ENCODE results near the gene FRMD4A. TPM values are rescaled to one million over a fixed set of nuclear protein-coding genes. Genes with fewer than 3 reads are reported as not detected.

FRMD4A gene
- total RNA-seq, 1 experiment from 2014 or later = 19.6 TPM

GRCh38 chr10:13977861-13978532, 352.7 kb downstream of the FRMD4A start:
- no peaks in the 10 kb centered on the region for H3K9me3 ChIP-seq (ENCODE audit: control insufficient read depth, low read depth, low read length)
- WGBS (ENCODE audit: extremely low coverage, insufficient read length, low lambda C conversion rate) = no CpG with 5 or more reads among the region's 3 CpGs
- H2BK20ac ChIP-seq (ENCODE audit: low read depth, low read length, poor library complexity, severe bottlenecking) = no peak overlapping the region
- no peak overlapping the region for H2BK12ac ChIP-seq (ENCODE audit: insufficient read length, low read depth, low read length)
- no peaks in the 10 kb centered on the region for H3K36me3 Mint-ChIP-seq (ENCODE audit: insufficient read depth in 1 of 3, low read depth in 3 of 3)
- H3K4me1 ChIP-seq (ENCODE audit: insufficient read depth, low read length) = no peaks in the 10 kb centered on the region; the same call in 1 of the 2 replicates
- H2AK5ac ChIP-seq (ENCODE audit: insufficient read length, low read length) = no peak overlapping the region
- H3K79me1 ChIP-seq (ENCODE audit: insufficient read depth, low read depth, low read length, poor library complexity, severe bottlenecking) = no peaks in the 10 kb centered on the region
- no peak overlapping the region for H3K27ac Mint-ChIP-seq
- no peak overlapping the region for H2AFZ ChIP-seq (ENCODE audit: low read length)
- no peaks in the 10 kb centered on the region for H3K27me3 Mint-ChIP-seq (ENCODE audit: low read depth)
- H4K8ac ChIP-seq (replicated peaks; ENCODE audit: insufficient read length, low read depth, low read length) = no peak overlapping the region
- H2BK5ac ChIP-seq (ENCODE audit: insufficient read length, low read length) = no peak overlapping the region
- H3K4me3 Mint-ChIP-seq = no peak overlapping the region
- no peak overlapping the region for H4K91ac ChIP-seq (ENCODE audit: insufficient read length, low read depth, low read length)
- TF ChIP-seq CTCF (conservative IDR thresholded peaks at IDR 0.05) = no peak
- no peak overlapping the region for H3K23ac ChIP-seq (ENCODE audit: insufficient read length, low read depth, low read length)
- no peaks in the 10 kb centered on the region for H4K20me1 ChIP-seq (ENCODE audit: control insufficient read depth, insufficient read depth, insufficient read length)
- no peak overlapping the region for H3K4me2 ChIP-seq (ENCODE audit: insufficient read depth, insufficient read length, low read length)
- no peak overlapping the region for H3K4ac ChIP-seq (ENCODE audit: low read depth, low read length)
- DNase-seq = no peak
- H2BK15ac ChIP-seq (ENCODE audit: low read depth, low read length) = no peak overlapping the region
- no peak overlapping the region for H4K5ac ChIP-seq (ENCODE audit: insufficient read length, low read depth, low read length)
- H3K79me2 ChIP-seq (ENCODE audit: insufficient read depth, low read length) = no peaks in the 10 kb centered on the region
- H2BK120ac ChIP-seq (ENCODE audit: low read depth, low read length, poor library complexity, severe bottlenecking) = no peak overlapping the region
- no peak overlapping the region for H3K27ac ChIP-seq (ENCODE audit: insufficient read length, low read depth, low read length)
- no peaks in the 10 kb centered on the region for H3K27me3 ChIP-seq (ENCODE audit: insufficient read depth, low read length)
- H3K18ac ChIP-seq (ENCODE audit: insufficient read length, low read depth, low read length) = no peak overlapping the region
- H3K4me1 Mint-ChIP-seq = peaks cover 15 to 26% of the 10 kb centered on the region in 2 experiments
- no peaks in the 10 kb centered on the region for H3K23me2 ChIP-seq (ENCODE audit: insufficient read length, low read depth, low read length, poor library complexity, severe bottlenecking)
- no peak overlapping the region for H3T11ph ChIP-seq (ENCODE audit: low read length)
- H3K14ac ChIP-seq (ENCODE audit: insufficient read depth, low read length) = no peak overlapping the region
- H3K9ac ChIP-seq (ENCODE audit: extremely low read depth, insufficient read length, low read length) = no peak overlapping the region
- H3K56ac ChIP-seq (ENCODE audit: insufficient read length, low read depth, low read length) = no peak overlapping the region
- no peaks in the 10 kb centered on the region for H3K9me3 Mint-ChIP-seq

Data from H9 (cell line).